Mucosa of descending colon (tissue), 3 donors: ENCODE measurements around the gene SGMS2. TPM values are rescaled to one million over a fixed set of nuclear protein-coding genes. Genes with fewer than 3 reads are reported as not detected.

ENCODE experiments used
- ATAC-seq: fragments of 200-7000 bp; cut with Tn5 transposase; one replicate; pipeline ENCODE4 v1.9.1; 2020; ENCODE audit warnings: mild to moderate bottlenecking, moderate library complexity
- DNase-seq, 3 donors: peaks; one replicate each; pipeline ENCODE4 v3.0.0-alpha.2; 2020
- H3K36me3 ChIP-seq: fragments of 200-600 bp; one replicate; pipeline ENCODE4 v1.8.0; 2021; ENCODE audit warnings: low read depth, mild to moderate bottlenecking
- H3K4me1 ChIP-seq: fragments of 200-600 bp; one replicate; pipeline ENCODE4 v1.8.0; 2021; ENCODE audit warnings: low read depth, mild to moderate bottlenecking
- H3K4me3 ChIP-seq: fragments of 200-600 bp; one replicate; pipeline ENCODE4 v1.8.0; 2021; ENCODE audit warnings: mild to moderate bottlenecking
- H3K9me3 ChIP-seq: fragments of 200-600 bp; one replicate; pipeline ENCODE4 v1.8.0; 2021; ENCODE audit warnings: mild to moderate bottlenecking
- intact Hi-C, 2 donors: fragments of 100-400 bp; cut with DNase I in 1 of 2; cut with micrococcal nuclease in 1 of 2; formaldehyde crosslinking; loops; one replicate each; pipeline versions ENCODE4 v1.11.0 to v1.11.1; 2022; cut with DNase I, micrococcal nuclease
- total RNA-seq, 3 donors: library from RNA; stranded (reverse); fragmentation: NEBNext Ultra II Directional in 2 of 3; extraction: Animal tissue kit (Norgen Biotek cat#: 25700) in 2 of 3; gene quantifications; one replicate each; pipeline versions ENCODE4 v1.2.1 to v1.2.4, GENCODE V29; 2021 to 2023
- TF ChIP-seq, protein P1 (sequence below): fragments of 200-600 bp; IDR thresholded peaks from one replicate; pipeline ENCODE4 v1.8.0; 2022; ENCODE audit warnings: antibody characterized with exemption, mild to moderate bottlenecking
- donor health status: DM: no; HTN: no; CAD: no; lungs with moderate emphysema.
- donor health status: DM: no; HTN: no; CAD: no.
- donor health status: DM: no; HTN: yes; CAD: no.

The SGMS2 gene
- total RNA-seq, 3 donors from 2014 or later = 37.5 to 47.8 (median 43.2) TPM

DNA sequence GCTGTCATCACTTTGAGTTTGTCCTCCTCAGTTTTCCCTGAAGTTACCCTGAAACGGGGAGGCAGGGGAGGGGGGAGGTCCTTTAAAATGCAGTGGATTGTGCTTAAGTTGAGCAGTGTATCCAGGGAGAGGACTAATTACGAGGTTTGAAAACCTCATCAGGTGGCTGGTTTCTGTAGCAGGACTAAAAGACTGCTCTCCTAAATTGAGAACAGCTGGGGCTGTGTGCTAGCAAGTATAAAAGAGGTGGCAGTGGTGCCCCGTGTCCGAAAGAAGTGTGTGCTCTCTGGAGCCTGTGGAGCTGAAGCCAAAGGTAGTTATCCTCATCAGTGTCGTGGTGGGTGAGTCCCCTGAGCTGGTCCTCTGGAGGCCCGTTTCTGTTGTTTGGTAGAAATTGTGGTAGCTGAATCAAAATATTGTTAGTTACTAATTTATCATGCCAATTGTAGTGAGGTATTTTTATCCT lies 69.4 kb downstream of the SGMS2 start:
- intact Hi-C loops = no loop called here
- no peaks in the 10 kb centered on the region for H3K9me3 ChIP-seq
- H3K4me1 ChIP-seq = no peaks in the 10 kb centered on the region
- DNase-seq (no peak), ATAC-seq (no peak)
- no peaks in the 10 kb centered on the region for H3K36me3 ChIP-seq
- no peak overlapping the region for H3K4me3 ChIP-seq
- TF ChIP-seq, protein P1, sequence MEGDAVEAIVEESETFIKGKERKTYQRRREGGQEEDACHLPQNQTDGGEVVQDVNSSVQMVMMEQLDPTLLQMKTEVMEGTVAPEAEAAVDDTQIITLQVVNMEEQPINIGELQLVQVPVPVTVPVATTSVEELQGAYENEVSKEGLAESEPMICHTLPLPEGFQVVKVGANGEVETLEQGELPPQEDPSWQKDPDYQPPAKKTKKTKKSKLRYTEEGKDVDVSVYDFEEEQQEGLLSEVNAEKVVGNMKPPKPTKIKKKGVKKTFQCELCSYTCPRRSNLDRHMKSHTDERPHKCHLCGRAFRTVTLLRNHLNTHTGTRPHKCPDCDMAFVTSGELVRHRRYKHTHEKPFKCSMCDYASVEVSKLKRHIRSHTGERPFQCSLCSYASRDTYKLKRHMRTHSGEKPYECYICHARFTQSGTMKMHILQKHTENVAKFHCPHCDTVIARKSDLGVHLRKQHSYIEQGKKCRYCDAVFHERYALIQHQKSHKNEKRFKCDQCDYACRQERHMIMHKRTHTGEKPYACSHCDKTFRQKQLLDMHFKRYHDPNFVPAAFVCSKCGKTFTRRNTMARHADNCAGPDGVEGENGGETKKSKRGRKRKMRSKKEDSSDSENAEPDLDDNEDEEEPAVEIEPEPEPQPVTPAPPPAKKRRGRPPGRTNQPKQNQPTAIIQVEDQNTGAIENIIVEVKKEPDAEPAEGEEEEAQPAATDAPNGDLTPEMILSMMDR = no peak

DNA sequence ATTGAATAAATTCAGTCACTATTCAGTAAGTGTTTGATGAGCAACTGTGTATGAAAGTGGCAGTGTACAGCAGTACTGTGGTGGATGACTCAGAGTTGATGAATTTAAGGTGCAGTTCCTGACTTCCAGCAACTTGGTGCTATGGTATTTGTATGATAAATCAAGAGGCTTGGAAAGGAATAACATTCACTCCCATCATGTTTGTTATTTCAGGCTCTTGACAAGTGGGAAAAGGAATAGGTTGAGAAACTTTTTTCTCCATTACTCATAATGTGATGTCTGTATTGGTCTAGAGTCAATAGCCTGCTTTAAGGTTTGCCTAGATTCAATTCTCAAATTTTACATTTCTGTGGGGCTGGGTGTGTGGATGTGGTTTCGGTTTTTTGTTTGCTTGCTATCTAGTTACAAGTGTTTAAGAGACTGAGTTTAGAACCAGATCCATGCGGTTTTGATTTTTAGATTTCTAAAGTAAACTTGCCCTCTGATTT lies 71.5 kb downstream of the SGMS2 start:
- intact Hi-C loops = no loop called here
- ATAC-seq = peak; percentile 89
- TF ChIP-seq, protein P1 = no peak
- Histone ChIP-seq H3K9me3 (no peaks in the 10 kb centered on the region), H3K4me3 (no peak overlapping the region), H3K4me1 (no peaks in the 10 kb centered on the region), H3K36me3 (no peaks in the 10 kb centered on the region)
- DNase-seq = no peak

DNA sequence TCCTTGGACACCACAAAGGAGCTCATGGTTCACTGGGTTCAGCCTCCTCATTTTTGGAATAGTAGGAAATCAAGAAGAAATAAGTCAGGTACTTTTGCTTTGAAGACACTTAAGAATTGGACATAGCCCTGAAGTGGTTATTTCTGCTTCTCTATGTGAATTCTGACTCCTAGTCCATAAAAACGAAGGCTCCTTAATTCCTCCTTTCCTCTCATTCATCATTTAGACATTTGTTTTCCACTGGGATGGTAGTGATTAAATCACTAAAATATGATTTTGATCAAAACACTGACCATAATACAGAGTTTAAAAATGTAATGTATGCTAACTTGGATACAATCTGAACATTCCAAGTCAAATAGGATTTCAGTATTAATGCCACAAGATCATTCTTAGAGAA lies 71.9 kb downstream of the SGMS2 start:
- Histone ChIP-seq H3K36me3 (no peaks in the 10 kb centered on the region), H3K4me3 (no peak overlapping the region), H3K4me1 (no peaks in the 10 kb centered on the region), H3K9me3 (no peaks in the 10 kb centered on the region)
- ATAC-seq = no peak
- intact Hi-C loops = no loop called here
- no peak for DNase-seq
- TF ChIP-seq, protein P1 = no peak

DNA sequence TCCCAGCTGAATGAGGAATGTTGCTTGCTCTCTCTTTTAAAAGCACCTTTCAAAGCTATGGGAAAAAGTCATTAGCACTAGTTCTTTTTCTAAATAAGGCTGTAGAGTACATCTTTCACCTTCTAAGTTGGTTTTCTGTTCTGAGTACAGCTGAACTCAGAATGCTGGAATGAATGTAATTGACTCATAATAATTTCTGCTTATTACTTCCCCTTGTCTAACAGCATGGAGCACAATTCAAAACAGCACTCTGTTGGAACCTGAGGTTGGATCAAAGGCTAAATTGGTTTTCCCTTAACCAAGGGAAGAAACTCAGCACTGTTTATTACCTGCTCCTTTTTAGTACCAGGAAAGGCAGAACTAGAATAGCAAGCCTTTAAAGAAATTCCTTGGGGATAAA lies 73.1 kb downstream of the SGMS2 start:
- Histone ChIP-seq H3K9me3 (no peaks in the 10 kb centered on the region), H3K4me1 (no peaks in the 10 kb centered on the region), H3K4me3 (no peak overlapping the region), H3K36me3 (no peaks in the 10 kb centered on the region)
- no peak for DNase-seq
- no peak for ATAC-seq
- intact Hi-C loops = no loop called here
- TF ChIP-seq, protein P1 = no peak

DNA sequence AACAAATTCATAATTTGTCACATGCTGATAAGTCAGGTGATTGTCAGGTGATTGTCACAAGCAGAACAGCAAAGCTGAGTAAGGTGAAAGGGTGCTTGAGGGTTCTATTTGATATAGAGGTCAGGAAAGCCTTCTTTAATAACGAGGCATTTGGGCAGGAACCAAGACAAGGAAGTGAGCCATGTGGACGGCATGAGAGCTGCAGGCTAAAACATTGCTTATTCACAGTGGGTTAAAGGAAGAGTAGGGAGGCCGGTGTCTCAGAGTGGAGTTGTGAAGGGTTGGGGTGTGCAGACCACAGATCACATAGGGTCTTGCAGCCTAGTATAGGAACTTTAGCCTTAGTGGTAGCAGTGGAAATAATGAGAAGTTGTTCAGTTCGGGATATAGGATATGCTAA lies 75.3 kb downstream of the SGMS2 start:
- H3K4me3 ChIP-seq = no peak overlapping the region
- no peaks in the 10 kb centered on the region for H3K36me3 ChIP-seq
- no peaks in the 10 kb centered on the region for H3K4me1 ChIP-seq
- TF ChIP-seq, protein P1 = no peak
- ATAC-seq = no peak
- intact Hi-C loops = no loop called here
- DNase-seq = no peak
- no peaks in the 10 kb centered on the region for H3K9me3 ChIP-seq

DNA sequence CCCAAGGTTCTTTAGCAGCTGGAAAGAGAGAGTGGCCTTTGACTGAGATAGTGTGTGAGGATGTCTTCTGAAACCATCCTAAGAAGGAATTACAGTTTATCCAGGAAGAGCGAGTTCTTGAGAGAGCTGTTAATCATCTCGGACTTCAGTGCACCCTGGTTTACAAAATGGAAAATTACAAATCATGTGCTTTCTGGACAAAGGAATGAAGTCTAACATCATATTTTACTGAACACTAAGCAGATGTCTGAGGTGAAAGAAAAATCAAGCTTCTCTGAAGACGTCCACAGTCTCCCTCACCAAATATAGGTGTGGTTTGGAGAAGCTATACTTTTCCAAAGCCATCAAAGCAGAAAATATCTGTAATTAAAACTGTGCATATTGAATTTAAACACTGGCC lies 75.8 kb downstream of the SGMS2 start:
- no peak for DNase-seq
- TF ChIP-seq, protein P1 = no peak
- no peaks in the 10 kb centered on the region for H3K4me1 ChIP-seq
- intact Hi-C loops = no loop called here
- no peak overlapping the region for H3K4me3 ChIP-seq
- H3K36me3 ChIP-seq = no peaks in the 10 kb centered on the region
- no peak for ATAC-seq
- H3K9me3 ChIP-seq = no peaks in the 10 kb centered on the region
